ENCODE data around the gene SOWAHA.

The SOWAHA gene

DNA sequence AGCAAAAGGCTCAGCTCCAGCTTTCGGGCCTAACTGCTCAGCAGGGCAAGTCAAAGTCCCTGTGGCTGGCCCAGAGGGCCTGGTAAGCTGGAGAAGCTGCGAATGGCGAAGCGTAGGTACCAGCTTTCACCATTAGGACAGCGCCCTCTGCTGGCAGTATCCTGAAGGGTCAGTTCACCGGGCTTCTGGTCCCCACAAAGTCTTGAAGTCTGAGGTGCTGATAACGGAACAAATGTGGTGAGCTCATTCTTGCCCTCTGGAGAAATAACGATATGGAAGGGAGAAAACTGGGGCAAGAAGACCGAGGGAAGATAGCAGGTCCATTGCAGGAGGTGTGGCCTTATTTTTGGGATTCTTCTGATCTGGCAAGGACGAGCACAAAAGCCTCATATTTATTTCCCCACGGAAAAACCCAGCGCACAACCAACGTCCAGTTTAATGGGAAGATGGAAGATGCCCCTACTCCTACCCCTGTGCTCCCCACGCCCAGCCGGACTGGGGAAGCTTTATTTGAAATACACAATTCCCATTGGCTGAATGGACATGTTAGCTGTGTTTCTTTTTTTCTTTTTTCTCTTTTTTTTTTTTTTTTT lies 7.2 kb downstream of the SOWAHA start:
- peak; percentile 72 for DNase-seq (ENCODE audit: extremely low read depth, low read depth)
- no peak overlapping the region for H3K4me3 ChIP-seq (replicated peaks; ENCODE audit: low read depth, low read length)
- TF ChIP-seq CTCF (IDR thresholded peaks at IDR 0.05; ENCODE audit: low read depth, low read length, missing control alignments): peak; percentile 88

DNA sequence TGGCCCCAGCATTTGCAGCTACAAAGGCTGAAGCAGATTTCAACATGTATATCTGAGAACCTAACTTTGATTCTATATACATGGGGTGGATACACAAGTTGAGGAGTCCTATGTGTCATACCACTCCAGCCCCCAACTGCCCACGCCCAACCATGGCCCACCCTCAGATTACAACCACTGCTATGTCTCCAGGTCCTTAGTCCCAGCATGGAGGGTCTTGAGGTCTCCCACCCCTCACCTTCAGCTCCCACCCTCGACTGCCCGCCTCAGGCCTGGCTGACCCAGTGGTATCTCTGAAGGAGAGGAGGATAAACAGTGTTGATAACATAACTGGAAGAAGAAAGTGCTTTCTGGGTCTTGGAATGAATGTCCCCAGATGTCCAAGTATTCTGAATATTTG lies 8.2 kb downstream of the SOWAHA start:
- no peak overlapping the region for H3K4me3 ChIP-seq (replicated peaks; ENCODE audit: low read depth, low read length)
- DNase-seq (ENCODE audit: extremely low read depth, low read depth): no peak
- TF ChIP-seq CTCF (IDR thresholded peaks at IDR 0.05; ENCODE audit: low read depth, low read length, missing control alignments): no peak

GRCh38 chr5:132821791-132822190 lies 8.7 kb downstream of the SOWAHA start:
- H3K4me3 ChIP-seq (replicated peaks; ENCODE audit: low read depth, low read length): no peak overlapping the region
- DNase-seq (ENCODE audit: extremely low read depth, low read depth): no peak
- TF ChIP-seq CTCF (IDR thresholded peaks at IDR 0.05; ENCODE audit: low read depth, low read length, missing control alignments): no peak

DNA sequence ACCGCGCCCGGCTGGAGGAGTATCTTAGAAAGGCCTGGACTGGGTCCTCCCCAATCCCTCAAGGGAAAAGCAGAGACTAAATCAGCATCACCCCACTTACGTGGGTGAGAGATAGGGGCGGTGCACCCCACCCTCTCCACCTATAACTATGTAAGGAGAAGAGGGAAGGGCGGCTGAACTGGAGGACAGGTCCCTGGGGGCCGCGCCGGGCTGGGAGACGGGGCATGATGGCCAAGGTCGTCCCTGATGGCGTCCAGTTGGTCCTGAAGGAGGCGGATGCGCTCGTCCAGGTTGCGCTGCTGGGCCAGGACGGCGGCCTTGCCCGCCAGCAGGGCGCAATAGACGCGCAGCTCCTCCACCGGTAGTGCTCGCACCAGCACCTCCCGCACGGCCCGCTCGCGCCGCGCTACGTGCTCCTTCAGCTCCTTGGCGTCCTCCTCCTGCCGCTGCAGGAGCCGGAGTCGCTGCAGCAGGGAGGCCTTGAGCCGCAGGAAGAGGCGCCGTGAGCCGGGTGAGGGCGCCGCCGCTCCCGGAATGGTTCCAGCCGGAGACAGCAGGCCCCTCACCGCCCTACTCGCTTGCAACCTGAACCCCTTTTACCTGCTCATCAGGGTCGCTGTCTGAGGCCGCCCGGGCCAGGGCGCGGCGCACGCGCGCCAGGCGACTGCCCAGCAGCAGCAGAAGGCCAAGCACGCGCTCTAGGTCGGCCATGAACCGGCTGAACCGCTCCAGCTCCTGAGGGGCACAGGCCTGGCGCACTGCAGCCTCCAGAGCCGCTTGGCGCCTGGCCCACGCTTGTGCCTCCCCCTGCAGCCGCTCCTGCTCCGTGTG lies 9.8 kb downstream of the SOWAHA start:
- no peak for TF ChIP-seq CTCF (IDR thresholded peaks at IDR 0.05; ENCODE audit: low read depth, low read length, missing control alignments)
- DNase-seq (ENCODE audit: extremely low read depth, low read depth): no peak
- H3K4me3 ChIP-seq (replicated peaks; ENCODE audit: low read depth, low read length): no peak overlapping the region

DNA sequence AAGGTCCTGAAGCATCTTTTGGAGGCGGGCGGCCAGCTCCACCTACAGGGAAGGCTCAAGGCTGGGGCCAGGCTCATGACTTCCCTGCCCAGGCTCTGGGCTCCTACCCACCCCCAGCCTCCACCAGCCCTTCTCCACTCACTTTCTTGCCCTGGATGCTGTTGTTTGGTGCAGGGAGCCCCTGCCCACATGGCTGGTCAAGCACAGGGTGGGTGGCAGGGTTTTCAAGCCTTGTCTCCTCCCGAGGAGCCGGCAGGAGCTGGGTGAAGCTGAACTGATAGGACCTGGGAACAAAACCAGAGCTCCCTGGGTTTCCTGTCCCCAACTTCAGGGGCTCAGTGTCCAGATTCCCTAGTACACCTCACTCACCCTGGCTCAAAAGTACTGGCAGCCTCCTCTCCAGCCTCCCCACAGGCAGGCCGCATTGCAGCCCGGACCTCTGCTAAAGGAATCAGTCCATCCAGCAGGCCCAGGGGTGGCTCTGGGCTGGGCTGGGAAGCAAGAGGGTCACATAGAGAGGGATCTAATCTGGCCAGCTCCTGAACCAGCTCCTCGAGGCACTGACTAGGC lies 10.5 kb downstream of the SOWAHA start:
- H3K4me3 ChIP-seq (replicated peaks; ENCODE audit: low read depth, low read length): no peak overlapping the region
- no peak for DNase-seq (ENCODE audit: extremely low read depth, low read depth)
- no peak for TF ChIP-seq CTCF (IDR thresholded peaks at IDR 0.05; ENCODE audit: low read depth, low read length, missing control alignments)

DNA sequence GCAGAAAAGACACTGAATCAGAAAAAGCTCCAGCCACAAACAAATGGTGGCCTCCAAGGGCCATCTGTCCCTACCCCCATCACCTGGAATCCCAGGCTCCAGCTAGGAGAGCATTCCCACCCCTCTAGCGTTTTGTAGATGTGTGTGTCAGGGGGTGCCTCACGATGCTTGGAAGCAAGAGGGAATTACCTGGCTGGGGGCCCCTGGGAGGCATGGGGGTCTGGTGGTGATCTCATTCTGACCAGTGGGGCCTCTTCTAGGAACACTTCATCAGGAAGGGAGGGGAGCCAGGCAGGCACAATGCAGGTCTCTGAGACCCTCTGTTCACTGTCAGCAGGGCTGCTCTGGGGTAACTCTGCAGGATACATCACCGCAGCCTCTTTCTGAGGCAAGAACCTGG lies 11.3 kb downstream of the SOWAHA start:
- no peak for DNase-seq (ENCODE audit: extremely low read depth, low read depth)
- H3K4me3 ChIP-seq (replicated peaks; ENCODE audit: low read depth, low read length): no peak overlapping the region
- no peak for TF ChIP-seq CTCF (IDR thresholded peaks at IDR 0.05; ENCODE audit: low read depth, low read length, missing control alignments)

Measured in HFF-Myc (cell line).